Mesenchymal stem cell (in vitro differentiated cells and primary cell): ENCODE measurements around the gene SCN3A.

Experiments
- DNase-seq: peaks from one replicate; pipeline ENCODE4 v3.0.0-alpha.2; 2013
- H2AFZ ChIP-seq: one replicate; pipeline ENCODE4 v1.6.1; 2013; ENCODE audit warnings: low read depth, mild to moderate bottlenecking, control low read depth, inconsistent platforms, low read length, moderate library complexity
- H2AK5ac ChIP-seq: 2 replicates; pipeline ENCODE4 v1.6.1; 2013; ENCODE audit warnings: low read length, moderate library complexity, mild to moderate bottlenecking, inconsistent platforms; ENCODE audit not compliant: severe bottlenecking
- H2BK120ac ChIP-seq: one replicate; pipeline ENCODE4 v1.6.1; 2013; ENCODE audit warnings: low read depth, mild to moderate bottlenecking, inconsistent platforms, low read length, moderate library complexity
- H2BK12ac ChIP-seq, 2 experiments: one replicate each; pipeline ENCODE4 v1.6.1; 2013; ENCODE audit warnings: inconsistent platforms in 2 of 2, low read length in 2 of 2, mild to moderate bottlenecking in 2 of 2, moderate library complexity in 2 of 2, control low read depth in 1 of 2
- H2BK15ac ChIP-seq: one replicate; pipeline ENCODE4 v1.6.1; 2013; ENCODE audit warnings: mild to moderate bottlenecking, low read depth, inconsistent platforms; ENCODE audit not compliant: poor library complexity, severe bottlenecking
- H2BK5ac ChIP-seq: 2 replicates; pipeline ENCODE4 v1.6.1; 2013; ENCODE audit warnings: low read depth, mild to moderate bottlenecking, low read length, control low read depth, inconsistent platforms; ENCODE audit not compliant: poor library complexity, severe bottlenecking
- H3K14ac ChIP-seq, 2 experiments: one replicate each; pipeline ENCODE4 v1.6.1; 2013; ENCODE audit warnings: inconsistent platforms in 2 of 2, low read length in 2 of 2, control low read depth in 1 of 2, mild to moderate bottlenecking in 1 of 2, moderate library complexity in 1 of 2
- H3K18ac ChIP-seq, 2 experiments: one replicate each; pipeline ENCODE4 v1.6.1; 2013; ENCODE audit warnings: inconsistent platforms in 2 of 2, low read length in 2 of 2, control low read depth in 1 of 2, low read depth in 1 of 2, mild to moderate bottlenecking in 1 of 2
- H3K23ac ChIP-seq, 2 experiments: one replicate each; pipeline ENCODE4 v1.6.1; 2013; ENCODE audit warnings: inconsistent platforms in 2 of 2, low read length in 2 of 2, mild to moderate bottlenecking in 2 of 2, moderate library complexity in 2 of 2, control low read depth in 1 of 2
- H3K27ac ChIP-seq: 2 replicates; pipeline ENCODE4 v1.5.1; 2013; ENCODE audit warnings: mild to moderate bottlenecking, moderate library complexity, low read length, control low read depth, inconsistent platforms; ENCODE audit not compliant: poor library complexity, severe bottlenecking
- H3K27me3 ChIP-seq, 2 experiments: 2 replicates each; pipeline versions ENCODE4 v1.6.1 to v1.7.0; 2013; ENCODE audit warnings: low read length in 2 of 2, mild to moderate bottlenecking in 2 of 2, moderate library complexity in 2 of 2, control low read depth in 1 of 2, inconsistent platforms in 1 of 2; ENCODE audit not compliant: control insufficient read depth in 1 of 2, insufficient read depth in 1 of 2
- H3K36me3 ChIP-seq, 2 experiments: 2 replicates each; pipeline versions ENCODE4 v1.6.1 to v1.7.0; 2013; ENCODE audit warnings: low read length in 2 of 2, control low read depth in 1 of 2, inconsistent platforms in 1 of 2, low read depth in 1 of 2, mild to moderate bottlenecking in 1 of 2; ENCODE audit not compliant: insufficient read depth in 2 of 2, control insufficient read depth in 1 of 2
- H3K4ac ChIP-seq, 2 experiments: one replicate each; pipeline ENCODE4 v1.6.1; 2013; ENCODE audit warnings: inconsistent platforms in 2 of 2, low read length in 2 of 2, mild to moderate bottlenecking in 2 of 2, moderate library complexity in 2 of 2, control low read depth in 1 of 2, low read depth in 1 of 2
- H3K4me1 ChIP-seq: 2 replicates; pipeline ENCODE4 v1.6.1; 2013; ENCODE audit warnings: low read depth, low read length, control low read depth; ENCODE audit not compliant: control insufficient read depth, insufficient read depth
- H3K4me2 ChIP-seq: 2 replicates; pipeline ENCODE4 v1.6.1; 2013; ENCODE audit warnings: low read length, mild to moderate bottlenecking, inconsistent platforms; ENCODE audit not compliant: poor library complexity, severe bottlenecking
- H3K4me3 ChIP-seq, 2 experiments: 2 replicates each; pipeline versions ENCODE4 v1.5.1 to v1.7.0; 2013; ENCODE audit warnings: low read length in 2 of 2, mild to moderate bottlenecking in 2 of 2, control low read depth in 1 of 2, low read depth in 1 of 2; ENCODE audit not compliant: insufficient read depth in 1 of 2
- H3K79me1 ChIP-seq: replicated peaks from 2 replicates; pipeline ENCODE4 v1.6.1; 2013; ENCODE audit warnings: mild to moderate bottlenecking, control low read depth, low read length, inconsistent platforms; ENCODE audit not compliant: poor library complexity, severe bottlenecking
- H3K9ac ChIP-seq: 2 replicates; pipeline ENCODE4 v1.7.0; 2013; ENCODE audit warnings: mild to moderate bottlenecking, low read length, moderate library complexity
- H3K9me3 ChIP-seq: 2 replicates; pipeline ENCODE4 v1.7.0; 2013; ENCODE audit warnings: mild to moderate bottlenecking, low read length; ENCODE audit not compliant: control insufficient read depth
- H4K8ac ChIP-seq: one replicate; pipeline ENCODE4 v1.6.1; 2013; ENCODE audit warnings: inconsistent platforms, mild to moderate bottlenecking, low read length, moderate library complexity
- H4K91ac ChIP-seq: one replicate; pipeline ENCODE4 v1.6.1; 2013; ENCODE audit warnings: mild to moderate bottlenecking, low read length, inconsistent platforms
- WGBS: methylation state at CpG from one replicate; pipeline ENCODE4 v1.1.7; 2013; ENCODE audit warnings: mixed read lengths; 5-methylcytosine and 5-hydroxymethylcytosine counted together

Gene SCN3A

DNA sequence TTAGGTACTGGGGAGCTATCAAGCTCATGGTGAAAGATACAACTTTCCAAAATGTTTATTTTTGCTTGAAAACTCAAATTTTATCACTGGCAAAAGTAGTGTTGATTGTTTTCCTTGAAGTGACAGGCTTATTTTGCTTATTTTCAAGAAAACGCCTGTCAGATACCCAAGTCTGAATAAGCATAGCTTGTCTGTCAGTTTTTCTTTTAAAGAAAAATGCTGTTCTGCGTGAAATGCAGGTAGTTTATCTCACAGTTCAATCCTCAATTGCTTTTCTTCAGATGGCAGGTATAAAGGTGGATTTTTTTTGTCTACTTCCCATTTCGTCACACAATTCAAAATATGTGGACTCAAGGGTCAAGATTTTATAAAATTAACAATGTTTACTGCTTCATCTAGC, 145.9 kb downstream of the SCN3A start:
- Histone ChIP-seq H3K4me1 (no peaks in the 10 kb centered on the region), H3K4me3 (no peak overlapping the region), H2AFZ (no peak overlapping the region), H3K27me3 (no peaks in the 10 kb centered on the region), H3K9me3 (no peaks in the 10 kb centered on the region), H3K18ac (no peak overlapping the region), H2BK120ac (no peak overlapping the region), H3K9ac (no peak overlapping the region), H2BK12ac (no peak overlapping the region), H2BK5ac (no peak overlapping the region), H2BK15ac (no peak overlapping the region), H3K27ac (no peak overlapping the region), H2AK5ac (no peak overlapping the region), H3K36me3 (no peaks in the 10 kb centered on the region), H4K91ac (no peak overlapping the region), H3K23ac (no peak overlapping the region), H3K14ac (no peak overlapping the region), H3K79me1 (no peaks in the 10 kb centered on the region), H4K8ac (no peak overlapping the region), H3K4me2 (no peak overlapping the region), H3K4ac (no peak overlapping the region)
- WGBS = 100% methylated on average over 2 of the region's 3 CpGs
- DNase-seq = no peak

DNA sequence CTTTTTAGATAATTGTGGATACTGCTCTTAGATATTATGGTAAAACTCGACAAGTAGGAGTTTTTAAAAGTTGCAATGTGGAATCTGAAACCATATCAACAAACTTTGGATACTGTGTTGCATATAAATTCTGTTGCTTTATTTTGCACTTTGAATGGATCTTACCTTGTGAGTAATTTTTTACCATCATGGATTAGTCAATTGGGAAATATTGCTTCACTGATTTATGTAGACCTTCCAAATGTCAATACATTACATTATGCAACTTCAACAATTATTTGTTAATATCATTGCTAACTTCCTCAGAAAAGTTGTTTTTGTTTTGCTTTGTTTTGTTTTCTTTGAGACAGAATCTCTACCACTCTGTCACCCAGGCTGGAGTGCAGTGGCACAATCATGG, 146.5 kb downstream of the SCN3A start:
- Histone ChIP-seq H2BK12ac (no peak overlapping the region), H3K79me1 (no peaks in the 10 kb centered on the region), H3K4me1 (no peaks in the 10 kb centered on the region), H2BK5ac (no peak overlapping the region), H2AFZ (no peak overlapping the region), H2AK5ac (no peak overlapping the region), H3K23ac (no peak overlapping the region), H3K4me2 (no peak overlapping the region), H3K4me3 (no peak overlapping the region), H3K14ac (no peak overlapping the region), H3K18ac (no peak overlapping the region), H3K9ac (no peak overlapping the region), H4K91ac (no peak overlapping the region), H3K4ac (no peak overlapping the region), H2BK15ac (no peak overlapping the region), H3K27me3 (no peaks in the 10 kb centered on the region), H3K36me3 (no peaks in the 10 kb centered on the region), H2BK120ac (no peak overlapping the region), H4K8ac (no peak overlapping the region), H3K9me3 (no peaks in the 10 kb centered on the region), H3K27ac (no peak overlapping the region)
- DNase-seq = no peak
- whole genome bisulfite sequencing = 92% methylated on average over 1 of the region's 1 CpG

DNA sequence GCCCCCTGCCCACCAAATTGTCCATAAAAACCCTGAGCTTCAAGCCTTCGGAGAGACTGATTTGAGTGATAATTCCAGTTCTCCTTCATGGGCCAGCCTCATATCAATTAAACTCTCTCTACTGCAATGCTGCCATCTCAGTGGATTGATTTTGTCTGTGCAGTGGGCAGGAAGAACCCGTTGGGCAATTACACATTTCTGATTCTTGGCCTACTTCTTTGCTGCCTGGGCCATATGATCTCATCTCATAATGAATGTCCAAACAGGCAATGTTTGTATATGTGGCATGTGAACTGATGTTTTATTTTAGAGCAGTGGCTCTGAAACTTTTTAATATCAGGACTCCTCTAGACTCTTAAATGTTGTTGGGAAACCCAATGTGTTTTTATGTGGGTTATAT, 147.3 kb downstream of the SCN3A start:
- no peaks in the 10 kb centered on the region for H3K79me1 ChIP-seq
- H3K4me1 ChIP-seq = no peaks in the 10 kb centered on the region
- H4K8ac ChIP-seq = peak overlapping the region; percentile 47
- H3K9me3 ChIP-seq = no peaks in the 10 kb centered on the region
- peak overlapping the region in 1 of 2 experiments; percentile 87 for H3K4ac ChIP-seq
- H3K27ac ChIP-seq = no peak overlapping the region
- H2BK120ac ChIP-seq = no peak overlapping the region
- no peak overlapping the region for H4K91ac ChIP-seq
- H3K23ac ChIP-seq = no peak overlapping the region
- H3K18ac ChIP-seq = no peak overlapping the region
- H3K27me3 ChIP-seq = no peaks in the 10 kb centered on the region
- peak overlapping the region in 1 of 2 experiments; percentile 2 for H2BK12ac ChIP-seq
- 83% methylated on average over 2 of the region's 2 CpGs for WGBS
- H3K36me3 ChIP-seq = no peaks in the 10 kb centered on the region
- no peak overlapping the region for H2BK15ac ChIP-seq
- no peak overlapping the region for H3K4me3 ChIP-seq
- H3K14ac ChIP-seq = no peak overlapping the region
- peak; percentile 55 for DNase-seq
- no peak overlapping the region for H2AFZ ChIP-seq
- H3K4me2 ChIP-seq = no peak overlapping the region
- H2AK5ac ChIP-seq = no peak overlapping the region
- H3K9ac ChIP-seq = no peak overlapping the region
- no peak overlapping the region for H2BK5ac ChIP-seq

DNA sequence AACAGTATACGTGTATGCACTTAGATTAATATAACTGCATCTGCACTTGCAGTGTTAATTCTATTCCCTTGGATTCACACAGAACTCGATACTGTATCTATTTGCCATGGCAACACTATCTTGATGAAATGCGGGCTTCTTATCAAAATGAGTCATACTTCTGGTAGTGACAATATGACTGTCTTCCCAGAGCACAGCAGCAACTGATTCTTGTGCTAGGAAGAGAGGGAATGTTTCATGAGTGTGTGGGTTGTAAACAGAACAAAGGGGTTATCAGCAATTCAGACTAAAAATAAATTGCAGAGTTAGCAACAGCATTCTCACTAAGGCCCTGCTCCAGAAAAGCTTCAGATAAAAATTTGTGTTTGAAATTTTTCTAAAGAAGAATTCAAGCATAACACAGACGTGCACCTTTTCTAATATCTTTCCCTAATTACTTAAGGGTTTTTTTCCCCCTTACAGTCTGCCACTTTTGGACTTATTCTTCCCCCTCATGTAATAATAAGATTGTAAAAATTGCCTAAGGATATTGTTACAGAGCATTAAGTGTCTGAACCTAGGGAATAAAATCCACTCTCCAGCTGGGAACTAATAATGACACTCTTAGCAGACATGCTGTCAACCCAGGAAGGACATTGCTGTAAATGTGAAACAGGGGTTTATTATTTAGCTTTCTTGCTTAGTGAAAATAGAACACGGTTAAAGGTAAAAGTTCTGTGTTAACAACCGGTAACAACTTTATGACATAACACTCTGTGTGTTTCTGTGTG, 148.6 kb downstream of the SCN3A start:
- peak; percentile 81 for DNase-seq
- Histone ChIP-seq H4K8ac (no peak overlapping the region), H3K79me1 (no peaks in the 10 kb centered on the region), H3K9ac (no peak overlapping the region), H3K18ac (no peak overlapping the region), H4K91ac (no peak overlapping the region), H2BK120ac (no peak overlapping the region), H3K4me2 (no peak overlapping the region), H3K36me3 (no peaks in the 10 kb centered on the region), H3K4me1 (no peaks in the 10 kb centered on the region), H3K27me3 (no peaks in the 10 kb centered on the region), H3K4me3 (no peak overlapping the region), H3K9me3 (no peaks in the 10 kb centered on the region), H3K27ac (no peak overlapping the region), H3K14ac (no peak overlapping the region), H2BK15ac (no peak overlapping the region), H2BK12ac (no peak overlapping the region), H2AK5ac (no peak overlapping the region), H3K4ac (no peak overlapping the region), H2AFZ (no peak overlapping the region), H2BK5ac (no peak overlapping the region), H3K23ac (no peak overlapping the region)
- WGBS = 69% methylated on average over 4 of the region's 6 CpGs
